ENCODE data around the gene TOX2. TPM values are rescaled to one million over a fixed set of nuclear protein-coding genes. Genes with fewer than 3 reads are reported as not detected.
A peak's percentile ranks its signal among the peaks of the same experiment; 100 is the strongest.

TOX2 gene
- total RNA-seq, 1 donor from 2014 or later = not detected

- H3K4me3 ChIP-seq (ENCODE audit: low read length in 3 of 3) = no peak overlapping the region
- no peaks in the 10 kb centered on the region for H3K27me3 ChIP-seq (ENCODE audit: control insufficient read depth in 3 of 3, insufficient read depth in 3 of 3, low read length in 3 of 3)
- no peak overlapping the region for H3K27ac ChIP-seq (ENCODE audit: low read depth, low read length)
- no peak overlapping the region for H3K9ac ChIP-seq (ENCODE audit: low read depth in 1 of 3, low read length in 3 of 3)
- no peaks in the 10 kb centered on the region for H3K36me3 ChIP-seq (ENCODE audit: control insufficient read depth in 3 of 3, insufficient read depth in 3 of 3, low read length in 3 of 3)
- peaks cover 2 to 16% (median 8%) of the 10 kb centered on the region in 3 donors for H3K4me1 ChIP-seq (ENCODE audit: control insufficient read depth in 3 of 3, insufficient read depth in 3 of 3, low read length in 3 of 3)
- no peaks in the 10 kb centered on the region for H3K9me3 ChIP-seq (ENCODE audit: control insufficient read depth in 3 of 3, low read length in 3 of 3)
Measured at GRCh38 chr20:44091026-44091425, 176.4 kb downstream of the TOX2 start.

GRCh38 chr20:44092551-44093248, 178.0 kb downstream of the TOX2 start:
- H3K36me3 ChIP-seq (ENCODE audit: control insufficient read depth in 3 of 3, insufficient read depth in 3 of 3, low read length in 3 of 3) = no peaks in the 10 kb centered on the region
- H3K9me3 ChIP-seq (ENCODE audit: control insufficient read depth in 3 of 3, low read length in 3 of 3) = no peaks in the 10 kb centered on the region
- H3K9ac ChIP-seq (ENCODE audit: low read depth in 1 of 3, low read length in 3 of 3) = no peak overlapping the region
- H3K27ac ChIP-seq (ENCODE audit: low read depth, low read length) = no peak overlapping the region
- peaks cover 2 to 19% (median 12%) of the 10 kb centered on the region in 3 donors for H3K4me1 ChIP-seq (ENCODE audit: control insufficient read depth in 3 of 3, insufficient read depth in 3 of 3, low read length in 3 of 3)
- no peak overlapping the region for H3K4me3 ChIP-seq (ENCODE audit: low read length in 3 of 3)
- H3K27me3 ChIP-seq (ENCODE audit: control insufficient read depth in 3 of 3, insufficient read depth in 3 of 3, low read length in 3 of 3) = no peaks in the 10 kb centered on the region

- no peaks in the 10 kb centered on the region for H3K9me3 ChIP-seq (ENCODE audit: control insufficient read depth in 3 of 3, low read length in 3 of 3)
- H3K4me1 ChIP-seq (ENCODE audit: control insufficient read depth in 3 of 3, insufficient read depth in 3 of 3, low read length in 3 of 3) = peaks cover 2 to 24% (median 14%) of the 10 kb centered on the region in 3 donors
- H3K36me3 ChIP-seq (ENCODE audit: control insufficient read depth in 3 of 3, insufficient read depth in 3 of 3, low read length in 3 of 3) = no peaks in the 10 kb centered on the region
- H3K27ac ChIP-seq (ENCODE audit: low read depth, low read length) = no peak overlapping the region
- H3K9ac ChIP-seq (ENCODE audit: low read depth in 1 of 3, low read length in 3 of 3) = no peak overlapping the region
- H3K27me3 ChIP-seq (ENCODE audit: control insufficient read depth in 3 of 3, insufficient read depth in 3 of 3, low read length in 3 of 3) = no peaks in the 10 kb centered on the region
- no peak overlapping the region for H3K4me3 ChIP-seq (ENCODE audit: low read length in 3 of 3)
Measured at GRCh38 chr20:44093249-44093582, 178.6 kb downstream of the TOX2 start.

- H3K9me3 ChIP-seq (ENCODE audit: control insufficient read depth in 3 of 3, low read length in 3 of 3) = no peaks in the 10 kb centered on the region
- no peaks in the 10 kb centered on the region for H3K36me3 ChIP-seq (ENCODE audit: control insufficient read depth in 3 of 3, insufficient read depth in 3 of 3, low read length in 3 of 3)
- H3K4me3 ChIP-seq (ENCODE audit: low read length in 3 of 3) = no peak overlapping the region
- peaks cover 2 to 20% (median 14%) of the 10 kb centered on the region in 3 donors for H3K4me1 ChIP-seq (ENCODE audit: control insufficient read depth in 3 of 3, insufficient read depth in 3 of 3, low read length in 3 of 3)
- no peak overlapping the region for H3K9ac ChIP-seq (ENCODE audit: low read depth in 1 of 3, low read length in 3 of 3)
- no peak overlapping the region for H3K27ac ChIP-seq (ENCODE audit: low read depth, low read length)
- H3K27me3 ChIP-seq (ENCODE audit: control insufficient read depth in 3 of 3, insufficient read depth in 3 of 3, low read length in 3 of 3) = no peaks in the 10 kb centered on the region
Measured at GRCh38 chr20:44095831-44096230, 181.2 kb downstream of the TOX2 start.

GRCh38 chr20:44097521-44098255, 183.0 kb downstream of the TOX2 start:
- Histone ChIP-seq H3K27me3 (ENCODE audit: control insufficient read depth in 3 of 3, insufficient read depth in 3 of 3, low read length in 3 of 3) (no peaks in the 10 kb centered on the region), H3K36me3 (ENCODE audit: control insufficient read depth in 3 of 3, insufficient read depth in 3 of 3, low read length in 3 of 3) (no peaks in the 10 kb centered on the region), H3K4me3 (ENCODE audit: low read length in 3 of 3) (no peak overlapping the region), H3K27ac (ENCODE audit: low read depth, low read length) (no peak overlapping the region), H3K4me1 (ENCODE audit: control insufficient read depth in 3 of 3, insufficient read depth in 3 of 3, low read length in 3 of 3) (peaks cover under 1 to 15% (median 9%) of the 10 kb centered on the region in 3 donors), H3K9ac (ENCODE audit: low read depth in 1 of 3, low read length in 3 of 3) (no peak overlapping the region), H3K9me3 (ENCODE audit: control insufficient read depth in 3 of 3, low read length in 3 of 3) (no peaks in the 10 kb centered on the region)

- Histone ChIP-seq H3K9ac (ENCODE audit: low read depth in 1 of 3, low read length in 3 of 3) (no peak overlapping the region), H3K27ac (ENCODE audit: low read depth, low read length) (no peak overlapping the region), H3K4me3 (ENCODE audit: low read length in 3 of 3) (no peak overlapping the region), H3K36me3 (ENCODE audit: control insufficient read depth in 3 of 3, insufficient read depth in 3 of 3, low read length in 3 of 3) (no peaks in the 10 kb centered on the region), H3K4me1 (ENCODE audit: control insufficient read depth in 3 of 3, insufficient read depth in 3 of 3, low read length in 3 of 3) (peaks cover 0 to 12% (median 6%) of the 10 kb centered on the region in 3 donors), H3K27me3 (ENCODE audit: control insufficient read depth in 3 of 3, insufficient read depth in 3 of 3, low read length in 3 of 3) (no peaks in the 10 kb centered on the region), H3K9me3 (ENCODE audit: control insufficient read depth in 3 of 3, low read length in 3 of 3) (no peaks in the 10 kb centered on the region)
Measured at GRCh38 chr20:44098256-44098630, 183.6 kb downstream of the TOX2 start.

- no peaks in the 10 kb centered on the region for H3K27me3 ChIP-seq (ENCODE audit: control insufficient read depth in 3 of 3, insufficient read depth in 3 of 3, low read length in 3 of 3)
- H3K9me3 ChIP-seq (ENCODE audit: control insufficient read depth in 3 of 3, low read length in 3 of 3) = no peaks in the 10 kb centered on the region
- no peak overlapping the region for H3K4me3 ChIP-seq (ENCODE audit: low read length in 3 of 3)
Measured at GRCh38 chr20:44098657-44099056, 184.0 kb downstream of the TOX2 start.

GRCh38 chr20:44099832-44100231, 185.2 kb downstream of the TOX2 start:
- H3K27ac ChIP-seq (ENCODE audit: low read depth, low read length) = no peak overlapping the region
- no peaks in the 10 kb centered on the region for H3K36me3 ChIP-seq (ENCODE audit: control insufficient read depth in 3 of 3, insufficient read depth in 3 of 3, low read length in 3 of 3)
- H3K27me3 ChIP-seq (ENCODE audit: control insufficient read depth in 3 of 3, insufficient read depth in 3 of 3, low read length in 3 of 3) = no peaks in the 10 kb centered on the region
- no peaks in the 10 kb centered on the region for H3K9me3 ChIP-seq (ENCODE audit: control insufficient read depth in 3 of 3, low read length in 3 of 3)
- H3K9ac ChIP-seq (ENCODE audit: low read depth in 1 of 3, low read length in 3 of 3) = no peak overlapping the region
- H3K4me3 ChIP-seq (ENCODE audit: low read length in 3 of 3) = no peak overlapping the region
- peaks cover 0 to 16% (median 6%) of the 10 kb centered on the region in 3 donors for H3K4me1 ChIP-seq (ENCODE audit: control insufficient read depth in 3 of 3, insufficient read depth in 3 of 3, low read length in 3 of 3)

More at GRCh38 chr20:44098657-44099056, 184.0 kb downstream of the TOX2 start:
- no peaks in the 10 kb centered on the region for H3K36me3 ChIP-seq (ENCODE audit: control insufficient read depth in 3 of 3, insufficient read depth in 3 of 3, low read length in 3 of 3)
- no peak overlapping the region for H3K9ac ChIP-seq (ENCODE audit: low read depth in 1 of 3, low read length in 3 of 3)
- no peak overlapping the region for H3K27ac ChIP-seq (ENCODE audit: low read depth, low read length)
- peaks cover 0 to 12% (median 6%) of the 10 kb centered on the region in 3 donors for H3K4me1 ChIP-seq (ENCODE audit: control insufficient read depth in 3 of 3, insufficient read depth in 3 of 3, low read length in 3 of 3)

GRCh38 chr20:44102582-44102981, 187.9 kb downstream of the TOX2 start:
- H3K4me1 ChIP-seq (ENCODE audit: control insufficient read depth in 3 of 3, insufficient read depth in 3 of 3, low read length in 3 of 3) = peaks cover 0 to 30% (median 18%) of the 10 kb centered on the region in 3 donors
- no peak overlapping the region for H3K27ac ChIP-seq (ENCODE audit: low read depth, low read length)
- no peaks in the 10 kb centered on the region for H3K36me3 ChIP-seq (ENCODE audit: control insufficient read depth in 3 of 3, insufficient read depth in 3 of 3, low read length in 3 of 3)
- H3K9ac ChIP-seq (ENCODE audit: low read depth in 1 of 3, low read length in 3 of 3) = no peak overlapping the region
- H3K4me3 ChIP-seq (ENCODE audit: low read length in 3 of 3) = no peak overlapping the region
- H3K9me3 ChIP-seq (ENCODE audit: control insufficient read depth in 3 of 3, low read length in 3 of 3) = no peaks in the 10 kb centered on the region
- H3K27me3 ChIP-seq (ENCODE audit: control insufficient read depth in 3 of 3, insufficient read depth in 3 of 3, low read length in 3 of 3) = no peaks in the 10 kb centered on the region

- H3K36me3 ChIP-seq (ENCODE audit: control insufficient read depth in 3 of 3, insufficient read depth in 3 of 3, low read length in 3 of 3) = peaks cover 0 to 7% (median 0%) of the 10 kb centered on the region in 3 donors
- peak overlapping the region; percentile 16 for H3K27ac ChIP-seq (ENCODE audit: low read depth, low read length)
- H3K27me3 ChIP-seq (ENCODE audit: control insufficient read depth in 3 of 3, insufficient read depth in 3 of 3, low read length in 3 of 3) = no peaks in the 10 kb centered on the region
- H3K4me3 ChIP-seq (ENCODE audit: low read length in 3 of 3) = no peak overlapping the region
- peaks cover 0 to 20% (median 14%) of the 10 kb centered on the region in 3 donors for H3K4me1 ChIP-seq (ENCODE audit: control insufficient read depth in 3 of 3, insufficient read depth in 3 of 3, low read length in 3 of 3)
- H3K9ac ChIP-seq (ENCODE audit: low read depth in 1 of 3, low read length in 3 of 3) = no peak overlapping the region
- H3K9me3 ChIP-seq (ENCODE audit: control insufficient read depth in 3 of 3, low read length in 3 of 3) = no peaks in the 10 kb centered on the region
Measured at GRCh38 chr20:44104798-44105517, 190.3 kb downstream of the TOX2 start.

All from skeletal muscle tissue (tissue), 4 donors.